Esophagus squamous epithelium (tissue), 4 donors: ENCODE data around the gene GATAD1.

Experiments
- POLR2A ChIP-seq, 4 donors: fragments of 450-650 bp; IDR thresholded peaks; one replicate each; pipeline ENCODE4 v1.6.1; 2017; ENCODE audit warnings: antibody characterized with exemption in 4 of 4, mild to moderate bottlenecking in 4 of 4, moderate library complexity in 3 of 4
- TF ChIP-seq, protein P1 (sequence below), 6 experiments: fragments of 450-650 bp in 4 of 6; fragments of 200-600 bp in 2 of 6; sonication (generic) in 2 of 6; IDR thresholded peaks; one replicate each; pipeline ENCODE4 v1.5.1; 2016 to 2019; ENCODE audit warnings: antibody characterized with exemption in 6 of 6, mild to moderate bottlenecking in 4 of 6, moderate library complexity in 4 of 6

DNA sequence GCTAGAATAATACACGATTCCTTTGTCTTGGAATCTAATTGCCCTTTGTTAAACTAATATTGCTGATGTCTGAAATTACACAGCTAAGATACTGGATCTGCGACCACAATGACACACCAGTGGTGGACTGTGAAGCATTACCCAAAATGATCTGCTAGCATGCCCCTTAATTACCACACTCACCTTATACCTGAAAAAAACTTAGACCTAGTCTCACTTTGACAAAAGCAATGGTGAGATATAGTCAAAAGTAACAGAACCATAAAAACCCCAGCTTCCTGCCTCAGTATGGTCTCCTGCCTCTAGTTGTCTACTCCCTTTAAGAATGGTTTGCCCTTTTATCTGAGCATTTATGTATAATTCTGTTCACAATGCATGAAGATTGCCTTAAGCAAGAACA is 51.3 kb downstream of the GATAD1 start:
- TF ChIP-seq, protein P1, sequence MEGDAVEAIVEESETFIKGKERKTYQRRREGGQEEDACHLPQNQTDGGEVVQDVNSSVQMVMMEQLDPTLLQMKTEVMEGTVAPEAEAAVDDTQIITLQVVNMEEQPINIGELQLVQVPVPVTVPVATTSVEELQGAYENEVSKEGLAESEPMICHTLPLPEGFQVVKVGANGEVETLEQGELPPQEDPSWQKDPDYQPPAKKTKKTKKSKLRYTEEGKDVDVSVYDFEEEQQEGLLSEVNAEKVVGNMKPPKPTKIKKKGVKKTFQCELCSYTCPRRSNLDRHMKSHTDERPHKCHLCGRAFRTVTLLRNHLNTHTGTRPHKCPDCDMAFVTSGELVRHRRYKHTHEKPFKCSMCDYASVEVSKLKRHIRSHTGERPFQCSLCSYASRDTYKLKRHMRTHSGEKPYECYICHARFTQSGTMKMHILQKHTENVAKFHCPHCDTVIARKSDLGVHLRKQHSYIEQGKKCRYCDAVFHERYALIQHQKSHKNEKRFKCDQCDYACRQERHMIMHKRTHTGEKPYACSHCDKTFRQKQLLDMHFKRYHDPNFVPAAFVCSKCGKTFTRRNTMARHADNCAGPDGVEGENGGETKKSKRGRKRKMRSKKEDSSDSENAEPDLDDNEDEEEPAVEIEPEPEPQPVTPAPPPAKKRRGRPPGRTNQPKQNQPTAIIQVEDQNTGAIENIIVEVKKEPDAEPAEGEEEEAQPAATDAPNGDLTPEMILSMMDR (IDR thresholded peaks at IDR 0.05): no peak
- no peak for TF ChIP-seq POLR2A (IDR thresholded peaks at IDR 0.05)
